Hematopoietic multipotent progenitor cell treated with erythropoietin and hydrocortisone succinate and interleukin-3 and kit ligand, for 6 days (in vitro differentiated cells): ENCODE measurements around the gene TBC1D16.
"Not testable (repeated sequence)": the region's sequence is repeated elsewhere in the genome, so short reads cannot be mapped to it uniquely, and the experiment has no call there.

Source experiments
- DNase-seq: peaks from one replicate; pipeline ENCODE4 v3.0.0-alpha.2; 2015

Gene TBC1D16

GRCh38 chr17:80002690-80003490, 32.8 kb downstream of the TBC1D16 start:
- DNase-seq, result no peak

DNA sequence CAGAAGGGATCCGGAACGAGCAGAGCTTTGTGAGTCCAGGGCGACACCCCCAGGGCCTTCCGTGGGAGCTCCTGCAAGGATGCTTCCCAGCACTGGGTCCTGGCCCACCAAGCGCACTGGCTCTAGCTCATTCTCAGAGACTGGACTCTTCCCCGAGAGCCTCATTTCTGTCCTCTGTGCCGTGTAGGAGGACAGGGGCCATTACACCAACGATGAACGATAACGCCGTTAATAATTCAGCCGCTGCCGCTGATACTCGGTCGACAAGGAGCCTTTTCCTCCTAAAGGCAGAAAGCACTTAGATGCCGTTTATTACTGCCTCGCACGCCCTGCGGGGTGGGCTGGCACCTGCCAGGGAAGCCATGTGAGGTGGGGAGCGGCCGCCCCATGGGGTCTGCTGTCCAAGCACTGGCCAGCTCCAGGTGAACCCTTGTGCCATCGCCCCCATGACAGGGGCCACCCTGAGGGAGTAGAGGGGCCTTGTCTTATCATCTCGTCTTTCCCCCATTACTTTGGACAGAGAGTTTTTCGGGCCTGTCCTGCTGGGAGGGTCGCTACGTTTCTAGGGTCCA, 33.5 kb downstream of the TBC1D16 start:
- DNase-seq, result no peak

- DNase-seq, result no peak
These were observed 34.5 kb downstream of the TBC1D16 start for GRCh38 chr17:80000981-80001775.

GRCh38 chr17:80000136-80000535, 35.5 kb downstream of the TBC1D16 start:
- no peak for DNase-seq

DNA sequence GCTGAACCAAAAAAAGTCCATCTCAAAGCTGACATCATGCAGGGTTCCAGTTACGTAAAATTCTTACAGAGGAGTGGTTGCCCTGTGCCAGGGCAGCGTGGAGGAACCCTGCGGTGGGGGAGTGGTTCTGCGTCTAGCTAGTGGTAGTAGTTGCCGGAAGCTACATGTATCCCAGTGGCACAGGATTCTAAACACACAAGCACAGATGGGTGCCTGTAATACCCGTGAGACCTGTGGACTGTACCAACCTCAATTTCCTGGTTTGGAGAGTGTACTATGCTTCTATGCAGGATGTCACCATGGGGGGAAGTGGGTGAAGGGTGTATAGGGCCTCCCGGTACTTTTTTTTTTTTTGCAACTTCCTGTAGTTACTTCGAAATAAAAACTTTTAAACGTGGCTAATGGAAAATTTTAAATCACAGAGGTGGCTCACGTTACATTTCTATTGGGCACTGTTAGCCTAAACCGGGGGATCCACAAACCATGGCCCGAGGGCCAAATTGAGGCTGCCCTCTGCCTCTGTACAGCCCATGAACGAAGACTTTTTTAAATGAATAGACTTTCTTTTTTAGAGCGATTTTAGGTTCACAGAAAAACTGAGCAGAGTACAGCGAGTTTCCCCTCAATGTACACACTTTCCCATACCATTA, 38.5 kb downstream of the TBC1D16 start:
- DNase-seq, result peak; percentile 77

DNA sequence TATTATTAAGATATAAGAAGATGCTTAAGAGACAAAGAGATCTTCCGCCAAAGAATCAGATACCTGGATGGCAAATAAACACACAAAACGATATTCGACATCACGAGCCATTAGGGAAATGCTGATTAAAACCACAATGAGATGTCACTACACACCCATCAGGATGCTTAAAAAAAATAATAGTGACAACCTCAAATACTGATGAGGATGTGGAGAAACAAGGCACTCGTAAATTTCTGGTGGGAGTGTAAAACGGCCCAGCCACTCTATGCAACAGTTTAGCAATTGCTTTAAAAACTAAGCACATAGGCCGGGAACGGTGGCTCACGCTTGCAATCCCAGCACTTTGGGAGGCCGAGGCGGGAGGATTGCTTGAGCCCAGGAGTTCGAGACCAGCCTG, 39.4 kb downstream of the TBC1D16 start:
- no peak for DNase-seq

- DNase-seq, result no peak
These were observed 40.0 kb downstream of the TBC1D16 start for GRCh38 chr17:79995696-79996095.

GRCh38 chr17:79994602-79995001, 41.1 kb downstream of the TBC1D16 start:
- no peak for DNase-seq

GRCh38 chr17:79994228-79994569, 41.5 kb downstream of the TBC1D16 start:
- not testable (repeated sequence) for DNase-seq

- peak; percentile 29 for DNase-seq
These were observed 42.1 kb downstream of the TBC1D16 start for GRCh38 chr17:79993390-79994227.

DNA sequence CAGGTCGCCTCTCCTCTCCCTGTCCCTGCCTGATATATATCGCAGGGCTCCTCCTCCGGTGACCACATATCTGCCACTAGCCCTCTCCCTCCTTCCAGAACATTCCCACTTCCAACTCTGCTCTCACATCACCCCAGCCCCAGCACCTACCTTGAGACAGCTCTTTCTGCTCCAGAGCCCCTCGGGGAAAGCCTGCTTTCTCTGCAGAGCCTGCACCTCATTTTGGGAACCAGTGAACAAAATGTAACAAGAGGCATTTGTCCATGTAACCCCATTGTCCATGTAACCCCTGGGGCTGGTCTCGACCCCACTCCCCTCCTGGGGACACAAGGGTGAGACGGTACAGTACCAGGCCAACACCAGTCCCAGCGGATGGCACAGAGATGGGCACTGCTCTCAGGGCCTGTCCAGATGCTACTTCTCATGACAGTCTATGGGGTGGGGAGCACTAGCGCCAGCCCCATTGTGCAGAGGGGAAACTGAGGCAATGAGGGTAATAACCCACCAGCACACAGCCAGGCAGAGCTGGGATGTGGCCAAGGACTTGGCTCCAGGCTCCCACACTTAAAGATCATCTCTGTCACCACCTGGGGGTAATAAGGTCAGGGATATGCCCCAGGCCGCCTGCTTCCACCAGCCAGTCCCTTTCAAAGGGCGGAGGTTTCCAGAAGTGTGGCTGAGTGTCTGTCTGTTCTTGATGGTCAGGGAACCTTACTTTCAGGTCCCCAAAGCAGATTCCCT, 42.9 kb downstream of the TBC1D16 start:
- no peak for DNase-seq

- DNase-seq, result no peak
These were observed 43.6 kb downstream of the TBC1D16 start for GRCh38 chr17:79991924-79992648.

DNA sequence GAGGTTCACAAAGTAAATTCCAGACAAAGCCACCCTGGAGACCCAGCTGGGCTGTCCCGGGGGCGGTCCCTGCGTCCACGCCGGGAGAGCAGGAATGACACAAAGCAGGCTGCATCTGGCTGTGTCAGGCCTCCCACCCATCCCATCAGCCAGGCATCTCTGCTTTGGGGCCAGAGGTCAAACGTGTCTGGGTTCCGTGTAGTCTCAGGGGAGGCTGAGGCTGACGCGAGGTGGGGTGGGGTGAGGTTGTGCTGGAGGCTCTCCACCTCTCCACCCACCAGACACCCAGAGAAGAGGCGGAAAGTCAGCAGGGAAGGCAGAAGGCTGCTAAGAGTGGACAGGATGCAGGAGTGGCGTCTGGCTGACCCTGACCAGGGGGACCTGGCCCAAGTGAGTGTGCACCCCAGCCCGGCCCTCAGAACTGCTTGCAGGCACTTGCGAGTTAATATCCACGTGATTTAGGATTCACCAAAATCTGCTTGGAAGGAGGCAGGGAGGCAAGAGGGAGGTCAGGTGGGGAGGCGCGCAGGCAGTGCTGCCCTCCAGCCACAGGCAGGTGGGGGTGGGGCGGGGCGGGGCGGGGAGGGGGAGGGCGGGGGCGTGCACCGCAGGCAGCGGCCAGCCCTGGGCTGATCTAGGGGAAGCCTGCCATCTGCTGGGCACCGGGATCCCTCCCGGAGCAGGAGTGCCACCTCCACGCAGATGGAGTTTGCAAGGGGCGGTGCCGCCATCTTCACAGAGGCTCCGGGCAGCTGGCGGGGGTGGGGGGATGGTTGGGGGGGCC, 44.3 kb downstream of the TBC1D16 start:
- DNase-seq, result peak; percentile 90

DNA sequence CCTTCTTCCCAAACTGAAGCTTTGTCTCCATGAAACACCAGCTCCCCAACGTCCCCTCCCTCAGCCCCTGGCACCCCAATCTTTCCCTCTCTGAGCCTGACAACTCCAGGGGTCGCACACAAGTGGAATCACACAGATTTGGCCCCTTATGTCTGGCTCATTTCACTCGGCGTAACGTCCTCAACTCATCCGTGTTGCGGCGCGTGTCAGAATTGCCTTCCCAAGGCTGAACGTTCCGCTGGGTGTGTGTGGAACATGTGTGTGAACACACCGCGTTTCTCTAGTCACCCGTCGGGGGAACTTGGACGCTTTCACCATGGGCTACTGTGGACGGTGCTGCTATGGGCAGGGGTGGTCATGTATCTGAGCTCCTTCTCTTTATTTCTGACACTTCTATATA, 45.0 kb downstream of the TBC1D16 start:
- no peak for DNase-seq

DNA sequence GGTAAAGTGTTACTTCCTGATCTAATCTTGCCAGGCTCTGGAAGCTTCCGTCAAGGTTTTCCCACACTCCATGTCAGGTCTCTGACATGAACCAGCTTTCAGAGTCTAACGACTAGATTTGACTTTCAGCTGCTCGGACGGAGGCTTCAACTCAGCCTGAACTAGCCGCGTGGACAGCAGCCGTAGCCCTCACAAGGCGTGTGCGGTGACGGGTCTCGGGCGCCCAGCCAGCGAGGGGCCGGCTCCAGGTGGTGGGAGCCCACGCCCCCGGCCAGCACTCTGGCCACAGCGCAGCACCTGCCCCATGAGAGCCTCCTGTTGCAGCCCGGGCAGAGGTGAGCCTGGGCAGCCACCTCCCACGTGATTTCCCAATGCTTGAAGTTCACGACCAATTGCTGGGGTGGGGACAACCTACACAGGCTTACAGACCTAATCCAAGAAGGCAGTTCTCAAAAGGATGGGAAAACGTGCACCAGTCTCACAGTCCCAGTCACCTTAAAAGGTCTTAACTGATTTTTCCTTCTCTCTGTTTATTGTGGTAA, 45.5 kb downstream of the TBC1D16 start:
- no peak for DNase-seq

GRCh38 chr17:79989106-79989835, 46.4 kb downstream of the TBC1D16 start:
- no peak for DNase-seq

GRCh38 chr17:79988185-79988971, 47.3 kb downstream of the TBC1D16 start:
- DNase-seq, result no peak

- no peak for DNase-seq
These were observed 47.8 kb downstream of the TBC1D16 start for GRCh38 chr17:79987935-79988184.
